ENCODE measurements around the gene TUBG2. TPM values are rescaled to one million over a fixed set of nuclear protein-coding genes. Genes with fewer than 3 reads are reported as not detected.
"Not testable (repeated sequence)": the region's sequence is repeated elsewhere in the genome, so short reads cannot be mapped to it uniquely, and the experiment has no call there.

The TUBG2 gene
- total RNA-seq, 2 experiments from 2014 or later, result 10.4 to 23.4 TPM

GRCh38 chr17:42618442-42619150, 40.5 kb upstream of the TUBG2 start:
- no peak overlapping the region for H3K4me3 ChIP-seq (ENCODE audit: low read depth, low read length, poor library complexity, severe bottlenecking)
- intact Hi-C loops (cut with micrococcal nuclease; ENCODE audit: unreplicated experiment), result loop anchor here (2.0 to 5.0 kb wide), 2 partner anchors 39 to 40 kb away; partner anchors contain the start of gene TUBG2
- DNase-seq (ENCODE audit: low spot score), result peak; percentile 50
- no TSS peak for BruUV-seq (replicated peaks)
- H3K4me1 ChIP-seq (ENCODE audit: insufficient read depth, low read length, poor library complexity, severe bottlenecking), result peaks cover 27% of the 10 kb centered on the region
- H2AFZ ChIP-seq (ENCODE audit: low read length), result peak overlapping the region; percentile 19; the same call in 1 of the 2 replicates
- H3K4me2 ChIP-seq (ENCODE audit: low read length), result peak overlapping the region; percentile 56
- H3K9me2 ChIP-seq (ENCODE audit: insufficient read depth, low read length), result no peaks in the 10 kb centered on the region
- peak overlapping the region; percentile 60 for H3K27ac ChIP-seq (ENCODE audit: low read depth, low read length, poor library complexity, severe bottlenecking)
- peaks cover 30% of the 10 kb centered on the region for H3K36me3 ChIP-seq (ENCODE audit: insufficient read depth, low read length)
- TF ChIP-seq EZH2phosphoT487 (IDR thresholded peaks at IDR 0.05; ENCODE audit: borderline replicate concordance, low read depth, low read length) (no peak), CTCF (conservative IDR thresholded peaks at IDR 0.05; ENCODE audit: low read length) (peak; percentile 57)
- no peaks in the 10 kb centered on the region for H4K20me1 ChIP-seq (ENCODE audit: insufficient read depth, low read length)
- no peaks in the 10 kb centered on the region for H3K79me2 ChIP-seq (ENCODE audit: insufficient read depth, low read depth, low read length)
- H3K9me3 ChIP-seq (ENCODE audit: low read length), result no peaks in the 10 kb centered on the region
- ChIA-PET CTCF (ENCODE audit: unreplicated experiment) (interaction anchor here (1.0 to 1.3 kb wide), 3 partner anchors 13 to 62 kb away, joined by 3 to 4 read pairs (median 3); no protein-coding TSS in a partner anchor), POLR2A (interaction anchor here (0.6 to 2.5 kb wide), 13 partner anchors 9 to 226 kb away, joined by 3 to 7 read pairs (median 4); partner anchors contain the start of genes PSMC3IP, RETREG3, TUBG1 and TUBG2)

GRCh38 chr17:42621987-42622386, 37.1 kb upstream of the TUBG2 start:
- H4K20me1 ChIP-seq (ENCODE audit: insufficient read depth, low read length); H3K9me3 ChIP-seq (ENCODE audit: low read length); H3K4me3 ChIP-seq (ENCODE audit: low read depth, low read length, poor library complexity, severe bottlenecking); H3K36me3 ChIP-seq (ENCODE audit: insufficient read depth, low read length); DNase-seq (ENCODE audit: low spot score); H3K4me2 ChIP-seq (ENCODE audit: low read length); H3K9me2 ChIP-seq (ENCODE audit: insufficient read depth, low read length); BruUV-seq (replicated peaks); H3K79me2 ChIP-seq (ENCODE audit: insufficient read depth, low read depth, low read length); H3K27ac ChIP-seq (ENCODE audit: low read depth, low read length, poor library complexity, severe bottlenecking); intact Hi-C loops (cut with micrococcal nuclease; ENCODE audit: unreplicated experiment); CTCF ChIA-PET (ENCODE audit: unreplicated experiment); H2AFZ ChIP-seq (ENCODE audit: low read length): not testable (repeated sequence)
- H3K4me1 ChIP-seq (ENCODE audit: insufficient read depth, low read length, poor library complexity, severe bottlenecking), result peaks cover 27% of the 10 kb centered on the region
- POLR2A ChIA-PET, result interaction anchor here (1.1 kb wide), 1 partner anchor 44 kb away, joined by 6 read pairs; no protein-coding TSS in a partner anchor

GRCh38 chr17:42623271-42623670, 35.8 kb upstream of the TUBG2 start:
- BruUV-seq (replicated peaks), result no TSS peak
- intact Hi-C loops (cut with micrococcal nuclease; ENCODE audit: unreplicated experiment), result no loop called here
- Histone ChIP-seq H3K4me1 (ENCODE audit: insufficient read depth, low read length, poor library complexity, severe bottlenecking) (peaks cover 18% of the 10 kb centered on the region), H3K4me2 (ENCODE audit: low read length) (no peak overlapping the region), H3K36me3 (ENCODE audit: insufficient read depth, low read length) (no peaks in the 10 kb centered on the region), H3K9me2 (ENCODE audit: insufficient read depth, low read length) (no peaks in the 10 kb centered on the region), H3K27ac (ENCODE audit: low read depth, low read length, poor library complexity, severe bottlenecking) (no peak overlapping the region), H3K4me3 (ENCODE audit: low read depth, low read length, poor library complexity, severe bottlenecking) (no peak overlapping the region), H4K20me1 (ENCODE audit: insufficient read depth, low read length) (no peaks in the 10 kb centered on the region), H3K79me2 (ENCODE audit: insufficient read depth, low read depth, low read length) (no peaks in the 10 kb centered on the region), H2AFZ (ENCODE audit: low read length) (no peak overlapping the region), H3K9me3 (ENCODE audit: low read length) (no peaks in the 10 kb centered on the region)
- POLR2A ChIA-PET, result interaction anchor here (0.6 to 1.5 kb wide), 3 partner anchors 12 to 59 kb away, joined by 5 to 6 read pairs (median 5); no protein-coding TSS in a partner anchor
- DNase-seq (ENCODE audit: low spot score), result no peak
- CTCF ChIA-PET (ENCODE audit: unreplicated experiment), result interaction anchor here (0.6 kb wide), 1 partner anchor 17 kb away, joined by 3 read pairs; no protein-coding TSS in a partner anchor
- TF ChIP-seq EZH2phosphoT487 (IDR thresholded peaks at IDR 0.05; ENCODE audit: borderline replicate concordance, low read depth, low read length) (no peak), CTCF (conservative IDR thresholded peaks at IDR 0.05; ENCODE audit: low read length) (no peak)

Measured in OCI-LY7 (cell line).